BLaER1 (cell line): ENCODE data around the gene GAB4.
"Not testable (repeated sequence)": the region's sequence is repeated elsewhere in the genome, so short reads cannot be mapped to it uniquely, and the experiment has no call there.

Experiments used
- H3K27ac ChIP-seq: shearing (Covaris generic); formaldehyde crosslinking; 2 replicates; pipeline ENCODE4 v1.8.1; 2022
- H3K27me3 ChIP-seq: shearing (Covaris generic); formaldehyde crosslinking; 2 replicates; pipeline ENCODE4 v1.8.1; 2022
- H3K36me3 ChIP-seq: shearing (Covaris generic); formaldehyde crosslinking; 2 replicates; pipeline ENCODE4 v1.8.1; 2022
- H3K4me1 ChIP-seq: shearing (Covaris generic); formaldehyde crosslinking; 2 replicates; pipeline ENCODE4 v1.8.1; 2022
- H3K4me2 ChIP-seq: shearing (Covaris generic); formaldehyde crosslinking; 2 replicates; pipeline ENCODE4 v1.8.1; 2022
- H3K4me3 ChIP-seq: shearing (Covaris generic); formaldehyde crosslinking; 2 replicates; pipeline ENCODE4 v1.8.1; 2022
- H3K9ac ChIP-seq: shearing (Covaris generic); formaldehyde crosslinking; 2 replicates; pipeline ENCODE4 v1.8.1; 2022
- H3K9me3 ChIP-seq: shearing (Covaris generic); formaldehyde crosslinking; 2 replicates; pipeline ENCODE4 v1.8.1; 2022
- H4K20me1 ChIP-seq: shearing (Covaris generic); formaldehyde crosslinking; 2 replicates; pipeline ENCODE4 v1.8.1; 2022
- Cebpa-rat ChIP-seq: shearing (Covaris generic); IDR thresholded peaks from 2 replicates; pipeline ENCODE4 v1.8.1; 2022

GAB4 gene

GRCh38 chr22:16957781-16958180 lies 50.2 kb downstream of the GAB4 start:
- Histone ChIP-seq H4K20me1 (no peaks in the 10 kb centered on the region), H3K36me3 (no peaks in the 10 kb centered on the region), H3K9ac (no peak overlapping the region), H3K27me3 (no peaks in the 10 kb centered on the region), H3K27ac (peak overlapping the region; percentile 39; the same call in 1 of the 2 replicates), H3K9me3 (no peaks in the 10 kb centered on the region), H3K4me3 (no peak overlapping the region), H3K4me2 (peak overlapping the region; percentile 13), H3K4me1 (peaks cover 76% of the 10 kb centered on the region)
- TF ChIP-seq Cebpa-rat = no peak

DNA sequence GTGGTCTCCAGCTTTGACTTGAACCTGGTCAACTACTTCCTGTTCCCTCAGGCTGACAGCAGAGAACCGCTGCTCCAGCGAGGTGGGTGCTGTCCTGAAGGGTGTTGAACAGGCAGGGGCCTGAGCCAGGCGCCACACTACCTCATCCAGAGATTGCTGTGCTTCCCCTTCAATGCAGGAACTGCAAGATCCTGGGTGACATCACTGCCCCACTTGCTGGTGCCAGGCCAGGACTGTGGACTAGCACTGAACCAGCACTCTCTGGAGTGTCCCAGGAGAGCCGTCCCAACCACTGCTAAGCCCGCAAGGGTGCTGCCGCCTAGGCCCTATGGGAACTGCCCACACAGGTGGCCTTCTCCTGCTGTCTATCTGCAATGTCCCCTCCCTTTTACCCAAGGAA lies 51.7 kb downstream of the GAB4 start:
- Histone ChIP-seq H3K4me3 (no peak overlapping the region), H4K20me1 (no peaks in the 10 kb centered on the region), H3K4me2 (peak overlapping the region; percentile 63), H3K27ac (peak overlapping the region; percentile 20; the same call in 1 of the 2 replicates), H3K4me1 (peaks cover 61% of the 10 kb centered on the region), H3K9me3 (no peaks in the 10 kb centered on the region), H3K27me3 (no peaks in the 10 kb centered on the region), H3K9ac (no peak overlapping the region), H3K36me3 (no peaks in the 10 kb centered on the region)
- no peak for TF ChIP-seq Cebpa-rat

DNA sequence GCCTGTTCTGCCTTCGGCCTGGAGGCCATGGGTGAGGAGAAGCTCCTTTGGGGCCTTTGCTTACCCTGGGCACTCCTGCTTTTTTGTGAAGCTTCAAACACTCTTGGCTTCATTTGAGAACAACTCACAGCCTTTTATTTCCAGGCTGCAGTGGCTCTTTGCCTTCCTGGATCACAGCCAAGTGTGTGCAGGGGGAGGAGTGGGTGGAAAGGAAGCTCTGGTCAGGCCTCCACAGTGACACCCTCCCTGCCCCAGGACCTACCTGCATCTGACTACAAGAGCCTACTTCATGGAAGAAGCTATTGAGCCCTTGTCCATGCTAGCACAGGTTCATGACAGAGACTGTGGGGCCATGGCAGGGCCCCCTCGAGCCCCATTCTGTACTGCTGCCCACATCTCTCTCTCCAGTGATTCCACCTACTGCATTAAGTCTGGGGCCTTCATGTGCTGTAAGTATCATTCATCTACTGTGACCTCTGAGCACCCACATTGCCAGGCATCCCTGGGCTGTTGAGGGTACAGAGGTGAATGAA lies 52.3 kb downstream of the GAB4 start:
- TF ChIP-seq Cebpa-rat = no peak
- peaks cover 55% of the 10 kb centered on the region for H3K4me1 ChIP-seq
- H3K4me2 ChIP-seq = peak overlapping the region; percentile 63
- no peaks in the 10 kb centered on the region for H4K20me1 ChIP-seq
- H3K27me3 ChIP-seq = no peaks in the 10 kb centered on the region
- no peaks in the 10 kb centered on the region for H3K36me3 ChIP-seq
- no peak overlapping the region for H3K4me3 ChIP-seq
- no peaks in the 10 kb centered on the region for H3K9me3 ChIP-seq
- H3K27ac ChIP-seq = peak overlapping the region; percentile 20; the same call in 1 of the 2 replicates
- H3K9ac ChIP-seq = no peak overlapping the region

DNA sequence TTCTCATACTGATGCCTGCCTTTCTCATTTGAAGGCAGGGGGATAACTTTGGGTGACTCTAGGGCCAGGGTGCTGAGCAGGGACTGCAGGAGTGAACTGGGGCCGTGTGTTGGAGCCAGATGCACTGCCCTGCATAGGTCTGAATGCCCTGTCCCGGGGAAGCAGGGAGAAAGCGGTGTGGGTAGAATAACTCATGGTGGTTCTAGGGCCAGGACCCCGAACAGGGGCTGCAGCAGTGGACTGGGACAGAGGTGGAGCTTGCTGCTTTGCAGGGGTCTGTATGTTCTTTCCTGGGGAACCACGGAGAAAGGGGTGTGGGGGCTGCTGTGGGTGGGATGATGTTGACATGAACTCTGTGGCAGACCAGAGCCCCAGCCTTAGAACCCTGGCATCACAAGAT lies 52.9 kb downstream of the GAB4 start:
- Histone ChIP-seq H3K9me3 (no peaks in the 10 kb centered on the region), H3K27me3 (no peaks in the 10 kb centered on the region), H3K4me1 (peaks cover 49% of the 10 kb centered on the region), H3K4me3 (no peak overlapping the region), H3K9ac (no peak overlapping the region), H3K27ac (0 out of 2 replicates have a peak overlapping the region, but pooled peaks have one; percentile 20), H3K4me2 (peak overlapping the region; percentile 63), H3K36me3 (no peaks in the 10 kb centered on the region), H4K20me1 (no peaks in the 10 kb centered on the region)
- no peak for TF ChIP-seq Cebpa-rat

DNA sequence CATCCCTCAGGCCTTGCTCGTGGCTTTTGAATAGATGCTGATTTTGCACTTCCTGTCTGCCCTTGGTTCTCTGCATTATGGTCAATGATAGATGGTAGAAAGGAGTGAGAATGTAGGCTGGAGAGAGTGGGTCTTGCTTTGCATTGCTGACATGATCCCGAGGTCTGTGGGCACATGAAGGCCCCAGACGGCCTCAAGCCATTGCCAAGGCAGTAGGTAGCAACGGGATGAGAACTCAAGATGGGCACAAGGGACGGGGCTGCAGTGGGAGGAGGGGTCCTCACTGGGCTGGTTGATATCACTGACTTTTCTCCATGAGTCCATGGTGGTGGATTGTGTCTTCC lies 54.0 kb downstream of the GAB4 start:
- no peaks in the 10 kb centered on the region for H3K27me3 ChIP-seq
- TF ChIP-seq Cebpa-rat = no peak
- no peaks in the 10 kb centered on the region for H3K9me3 ChIP-seq
- H3K36me3 ChIP-seq = no peaks in the 10 kb centered on the region
- H3K27ac ChIP-seq = no peak overlapping the region
- H3K4me2 ChIP-seq = no peak overlapping the region
- H3K4me3 ChIP-seq = no peak overlapping the region
- no peak overlapping the region for H3K9ac ChIP-seq
- peaks cover 44% of the 10 kb centered on the region for H3K4me1 ChIP-seq
- H4K20me1 ChIP-seq = no peaks in the 10 kb centered on the region

GRCh38 chr22:16953206-16954059 lies 54.6 kb downstream of the GAB4 start:
- Histone ChIP-seq H3K9me3 (no peaks in the 10 kb centered on the region), H3K9ac (no peak overlapping the region)
- no peak for TF ChIP-seq Cebpa-rat

DNA sequence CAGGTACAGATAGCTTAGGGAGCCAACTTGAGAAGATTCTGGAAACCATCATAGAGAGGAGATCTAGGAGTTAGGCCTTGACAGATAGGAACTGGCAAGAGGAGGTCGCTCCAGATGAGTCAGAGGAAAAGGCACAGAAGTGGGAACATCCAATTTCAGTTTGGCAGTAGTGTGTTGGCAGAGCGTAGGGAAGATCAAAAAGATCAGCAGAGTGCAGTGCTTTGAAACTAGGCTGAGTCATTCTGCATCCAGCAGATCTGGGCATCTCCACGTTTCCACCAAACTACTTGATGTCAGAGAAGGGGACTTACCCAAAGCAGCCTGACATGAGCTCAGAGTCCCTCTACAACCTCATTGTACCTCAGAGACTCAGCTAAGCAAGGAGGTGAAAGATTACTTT lies 58.5 kb downstream of the GAB4 start:
- no peaks in the 10 kb centered on the region for H3K27me3 ChIP-seq
- H3K9me3 ChIP-seq = no peaks in the 10 kb centered on the region
- no peak overlapping the region for H3K9ac ChIP-seq
- no peak for TF ChIP-seq Cebpa-rat
- H3K4me1 ChIP-seq = peaks cover 21% of the 10 kb centered on the region
- H3K36me3 ChIP-seq = no peaks in the 10 kb centered on the region
- 0 out of 2 replicates have a peak overlapping the region, but pooled peaks have one; percentile 8 for H3K4me2 ChIP-seq
- H4K20me1 ChIP-seq = no peaks in the 10 kb centered on the region
- H3K27ac ChIP-seq = no peak overlapping the region
- no peak overlapping the region for H3K4me3 ChIP-seq

More at GRCh38 chr22:16953206-16954059, 54.6 kb downstream of the GAB4 start:
- Histone ChIP-seq H3K27ac (no peak overlapping the region), H3K4me3 (no peak overlapping the region), H3K4me2 (no peak overlapping the region), H3K4me1 (peaks cover 47% of the 10 kb centered on the region), H3K36me3 (no peaks in the 10 kb centered on the region), H4K20me1 (no peaks in the 10 kb centered on the region), H3K27me3 (no peaks in the 10 kb centered on the region)

DNA sequence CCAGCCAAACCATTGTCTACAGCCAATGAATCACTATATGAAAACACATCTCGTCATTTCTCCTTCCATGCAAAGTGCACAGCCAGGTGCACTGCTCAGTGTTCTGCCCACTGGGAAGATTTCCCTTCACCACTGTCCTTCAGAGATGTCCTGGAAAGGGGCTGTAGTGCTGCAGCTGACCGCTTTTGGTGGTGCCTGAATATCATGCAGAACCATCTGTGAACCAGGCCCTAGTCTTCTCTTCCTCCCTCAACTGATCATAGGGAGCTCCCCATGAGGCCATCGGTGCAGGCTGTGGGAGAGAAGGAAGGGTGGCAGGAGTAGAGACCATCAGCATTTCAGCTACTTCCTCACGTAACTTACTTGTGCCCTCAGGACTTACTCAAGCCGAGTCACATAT lies 70.2 kb downstream of the GAB4 start:
- H3K4me3 ChIP-seq = no peak overlapping the region
- no peaks in the 10 kb centered on the region for H3K36me3 ChIP-seq
- H3K27ac ChIP-seq = no peak overlapping the region
- no peaks in the 10 kb centered on the region for H3K9me3 ChIP-seq
- no peak for TF ChIP-seq Cebpa-rat
- H3K9ac ChIP-seq = no peak overlapping the region
- no peaks in the 10 kb centered on the region for H4K20me1 ChIP-seq
- H3K27me3 ChIP-seq = no peaks in the 10 kb centered on the region
- no peak overlapping the region for H3K4me2 ChIP-seq
- H3K4me1 ChIP-seq = peaks cover 23% of the 10 kb centered on the region

DNA sequence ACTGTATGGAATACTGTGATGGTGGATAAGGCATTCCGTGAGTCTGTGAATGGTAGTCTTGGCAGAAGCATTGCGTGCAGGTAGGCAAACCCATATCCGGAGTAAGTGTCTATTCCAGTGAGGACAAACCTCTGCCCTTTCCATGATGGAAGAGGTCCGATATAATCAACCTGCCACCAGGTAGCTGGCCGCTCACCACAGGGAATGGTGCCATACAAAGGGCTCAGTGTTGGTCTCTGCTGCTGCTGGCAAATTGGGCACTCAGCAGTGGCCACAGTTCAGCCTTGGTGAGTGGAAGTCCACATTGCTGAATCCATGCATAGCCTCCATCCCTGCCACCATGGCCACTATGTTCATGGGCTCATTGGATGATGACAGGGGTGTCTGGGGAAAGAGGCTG lies 70.8 kb downstream of the GAB4 start:
- not testable (repeated sequence) for H3K27ac ChIP-seq, H3K27me3 ChIP-seq, H3K4me2 ChIP-seq, H3K4me3 ChIP-seq, H3K36me3 ChIP-seq, H3K9me3 ChIP-seq, H4K20me1 ChIP-seq, H3K9ac ChIP-seq
- peaks cover 23% of the 10 kb centered on the region for H3K4me1 ChIP-seq

DNA sequence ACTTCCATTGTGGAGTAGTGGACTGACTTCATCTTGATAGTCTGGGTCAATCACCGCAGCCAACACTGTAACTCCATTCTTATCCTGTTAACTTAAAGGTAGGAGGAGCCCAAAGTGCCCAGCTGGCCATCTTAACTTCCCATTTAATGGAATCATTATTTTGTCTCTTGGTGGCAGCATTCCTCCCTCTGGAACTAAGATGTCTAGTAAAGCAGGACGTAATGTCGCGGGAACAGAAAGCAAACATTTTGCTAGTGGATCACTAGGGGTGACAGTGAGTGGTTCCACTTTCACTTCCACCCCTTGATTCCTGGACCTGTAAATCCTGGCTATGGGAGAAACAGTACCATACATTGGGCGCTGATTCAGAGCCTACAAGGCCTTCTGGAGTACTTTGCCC lies 71.4 kb downstream of the GAB4 start:
- Histone ChIP-seq H3K27me3 (no peaks in the 10 kb centered on the region), H3K4me1 (peaks cover 23% of the 10 kb centered on the region), H3K27ac (no peak overlapping the region), H3K9ac (no peak overlapping the region), H3K4me2 (no peak overlapping the region), H3K4me3 (no peak overlapping the region), H3K9me3 (no peaks in the 10 kb centered on the region), H3K36me3 (no peaks in the 10 kb centered on the region), H4K20me1 (no peaks in the 10 kb centered on the region)
- no peak for TF ChIP-seq Cebpa-rat
